GM18868 (cell line): ENCODE measurements around the gene MAPKAP1.

Source experiments
- ATAC-seq: cut with Tn5 transposase; IDR thresholded peaks from one replicate; pipeline ENCODE4 v1.9.1; 2021; ENCODE audit warnings: mild to moderate bottlenecking, moderate library complexity; ENCODE audit not compliant: unreplicated experiment

MAPKAP1 gene

GRCh38 chr9:125438506-125439433, 268.2 kb downstream of the MAPKAP1 start:
- ATAC-seq: no peak

- no peak for ATAC-seq
These were observed 269.2 kb downstream of the MAPKAP1 start for GRCh38 chr9:125437771-125438221.

GRCh38 chr9:125436613-125437443, 270.2 kb downstream of the MAPKAP1 start:
- no peak for ATAC-seq

- ATAC-seq: no peak
These were observed 271.0 kb downstream of the MAPKAP1 start for GRCh38 chr9:125435776-125436612.

- ATAC-seq: no peak
These were observed 271.8 kb downstream of the MAPKAP1 start for GRCh38 chr9:125434986-125435775.

GRCh38 chr9:125433461-125434011, 273.5 kb downstream of the MAPKAP1 start:
- no peak for ATAC-seq

- no peak for ATAC-seq
These were observed 274.2 kb downstream of the MAPKAP1 start for GRCh38 chr9:125432715-125433385.

GRCh38 chr9:125431741-125432271, 275.2 kb downstream of the MAPKAP1 start:
- no peak for ATAC-seq

- no peak for ATAC-seq
These were observed 276.0 kb downstream of the MAPKAP1 start for GRCh38 chr9:125431012-125431305.

- no peak for ATAC-seq
These were observed 276.6 kb downstream of the MAPKAP1 start for GRCh38 chr9:125430161-125431011.

GRCh38 chr9:125429476-125430160, 277.4 kb downstream of the MAPKAP1 start:
- no peak for ATAC-seq

GRCh38 chr9:125428902-125429467, 278.0 kb downstream of the MAPKAP1 start:
- no peak for ATAC-seq

GRCh38 chr9:125428060-125428901, 278.7 kb downstream of the MAPKAP1 start:
- no peak for ATAC-seq

GRCh38 chr9:125427556-125427955, 279.5 kb downstream of the MAPKAP1 start:
- no peak for ATAC-seq

- no peak for ATAC-seq
These were observed 280.1 kb downstream of the MAPKAP1 start for GRCh38 chr9:125426926-125427325.

GRCh38 chr9:125425901-125426515, 281.0 kb downstream of the MAPKAP1 start:
- ATAC-seq: no peak
